HEK293 (cell line): ENCODE data around the gene CYBA.

ENCODE experiments used
- CTCF ChIA-PET: fragments of 350-600 bp; formaldehyde crosslinking; extraction: SDS; loops from one replicate; lab custom pipeline; 2021; ENCODE audit warnings: antibody characterized with exemption; lab: Yijun Ruan, JAX
- POLR2A ChIA-PET: fragments of 300-600 bp; formaldehyde crosslinking; extraction: SDS; loops from one replicate; lab custom pipeline; 2020; ENCODE audit warnings: antibody characterized with exemption, inconsistent platforms; lab: Yijun Ruan, JAX
- H3K27ac ChIP-seq: fragments of 200-500 bp; sonication (Bioruptor generic); 2 replicates; pipeline ENCODE4 v1.5.1; 2014; ENCODE audit warnings: low read depth, low read length, control low read depth, inconsistent platforms; ENCODE audit errors: extremely low read depth
- H3K36me3 ChIP-seq, 2 experiments: fragments of 200-500 bp in 1 of 2; sonication (Bioruptor generic) in 1 of 2; 1 replicate in 1 of 2; 2 replicates in 1 of 2; pipeline ENCODE4 v1.5.1; 2014 to 2017; ENCODE audit warnings: inconsistent platforms in 2 of 2, low read length in 2 of 2; ENCODE audit not compliant: control insufficient read depth in 2 of 2, insufficient read depth in 1 of 2
- H3K4me1 ChIP-seq: fragments of 200-500 bp; sonication (Bioruptor generic); 2 replicates; pipeline ENCODE4 v1.5.1; 2014; ENCODE audit warnings: mild to moderate bottlenecking, low read length, inconsistent platforms; ENCODE audit not compliant: control insufficient read depth, insufficient read depth
- H3K4me3 ChIP-seq: 2 replicates; pipeline ENCODE4 v1.5.1; 2011; ENCODE audit warnings: low read depth, mild to moderate bottlenecking, control low read depth, low read length, moderate library complexity
- H3K9me3 ChIP-seq: fragments of 200-500 bp; sonication (Bioruptor generic); 2 replicates; pipeline ENCODE4 v1.5.1; 2014; ENCODE audit warnings: low read depth, low read length, inconsistent platforms; ENCODE audit not compliant: control insufficient read depth, insufficient read depth
- BCL11A ChIP-seq: fragments of 450-650 bp; formaldehyde crosslinking; IDR thresholded peaks from 2 replicates; pipeline ENCODE4 v1.5.1; 2016; ENCODE audit warnings: low read depth, missing biosample characterization, missing genetic modification characterization
- GLIS1 ChIP-seq: fragments of 450-650 bp; formaldehyde crosslinking; IDR thresholded peaks from 2 replicates; pipeline ENCODE4 v1.5.1; 2016; ENCODE audit warnings: missing biosample characterization, missing genetic modification characterization
- GLIS2 ChIP-seq: fragments of 450-650 bp; formaldehyde crosslinking; IDR thresholded peaks from 2 replicates; pipeline ENCODE4 v1.5.1; 2016; ENCODE audit warnings: missing biosample characterization, missing genetic modification characterization
- MYNN ChIP-seq: fragments of 450-650 bp; formaldehyde crosslinking; IDR thresholded peaks from 2 replicates; pipeline ENCODE4 v1.5.1; 2016; ENCODE audit warnings: missing biosample characterization, missing genetic modification characterization, borderline replicate concordance
- PRDM1 ChIP-seq: fragments of 450-650 bp; formaldehyde crosslinking; IDR thresholded peaks from 2 replicates; pipeline ENCODE4; 2016; ENCODE audit warnings: missing biosample characterization, missing genetic modification characterization
- REPIN1 ChIP-seq: fragments of 450-650 bp; formaldehyde crosslinking; IDR thresholded peaks from 2 replicates; pipeline ENCODE4 v1.5.1; 2017; ENCODE audit warnings: missing biosample characterization, missing genetic modification characterization, low read depth
- ZBTB7A ChIP-seq: fragments of 450-650 bp; formaldehyde crosslinking; IDR thresholded peaks from 2 replicates; pipeline ENCODE4 v1.5.1; 2016; ENCODE audit warnings: low read depth, missing biosample characterization, missing genetic modification characterization
- ZNF155 ChIP-seq: fragments of 450-650 bp; formaldehyde crosslinking; IDR thresholded peaks from 2 replicates; pipeline ENCODE4 v1.5.1; 2016; ENCODE audit warnings: missing biosample characterization, missing genetic modification characterization
- ZNF169 ChIP-seq: fragments of 450-650 bp; formaldehyde crosslinking; IDR thresholded peaks from 2 replicates; pipeline ENCODE4 v1.5.1; 2016; ENCODE audit warnings: missing biosample characterization, missing genetic modification characterization
- ZNF211 ChIP-seq: fragments of 450-650 bp; formaldehyde crosslinking; IDR thresholded peaks from 2 replicates; pipeline ENCODE4 v1.5.1; 2016; ENCODE audit warnings: low read depth, missing biosample characterization, missing genetic modification characterization
- ZNF335 ChIP-seq: fragments of 450-650 bp; formaldehyde crosslinking; conservative IDR thresholded peaks from 2 replicates; pipeline ENCODE4 v1.5.1; 2016; ENCODE audit warnings: missing biosample characterization, missing genetic modification characterization
- ZNF530 ChIP-seq: fragments of 450-650 bp; formaldehyde crosslinking; IDR thresholded peaks from 2 replicates; pipeline ENCODE4 v1.5.1; 2016; ENCODE audit warnings: low read depth, missing biosample characterization, missing genetic modification characterization
- ZNF610 ChIP-seq: fragments of 450-650 bp; formaldehyde crosslinking; IDR thresholded peaks from 2 replicates; pipeline ENCODE4 v1.5.1; 2016; ENCODE audit warnings: missing biosample characterization, missing genetic modification characterization, borderline replicate concordance
- ZNF624 ChIP-seq: fragments of 450-650 bp; formaldehyde crosslinking; IDR thresholded peaks from 2 replicates; pipeline ENCODE4 v1.5.1; 2017; ENCODE audit warnings: missing biosample characterization, missing genetic modification characterization
- ZNF658 ChIP-seq: fragments of 450-650 bp; formaldehyde crosslinking; IDR thresholded peaks from 2 replicates; pipeline ENCODE4; 2016; ENCODE audit warnings: missing biosample characterization, missing genetic modification characterization
- ZNF707 ChIP-seq: fragments of 450-650 bp; formaldehyde crosslinking; IDR thresholded peaks from 2 replicates; pipeline ENCODE4 v1.5.1; 2016; ENCODE audit warnings: missing biosample characterization, missing genetic modification characterization
- ZNF843 ChIP-seq: fragments of 450-650 bp; formaldehyde crosslinking; IDR thresholded peaks from 2 replicates; pipeline ENCODE4 v1.5.1; 2016; ENCODE audit warnings: missing biosample characterization, missing genetic modification characterization
- TF ChIP-seq, protein P1 (sequence below): fragments of 450-650 bp; formaldehyde crosslinking; IDR thresholded peaks from 2 replicates; pipeline ENCODE4 v1.5.1; 2016; ENCODE audit warnings: missing biosample characterization, missing genetic modification characterization
- TF ChIP-seq, protein P2 (sequence below): fragments of 450-650 bp; IDR thresholded peaks from 2 replicates; pipeline ENCODE4 v1.5.1; 2018; ENCODE audit warnings: missing biosample characterization, mild to moderate bottlenecking, missing genetic modification characterization
- TF ChIP-seq, protein P3 (sequence below): fragments of 450-650 bp; formaldehyde crosslinking; IDR thresholded peaks from 2 replicates; pipeline ENCODE4 v1.5.1; 2016; ENCODE audit warnings: missing biosample characterization, missing genetic modification characterization
- TF ChIP-seq, protein P4 (sequence below): fragments of 450-650 bp; formaldehyde crosslinking; IDR thresholded peaks from 2 replicates; pipeline ENCODE4 v1.5.1; 2017; ENCODE audit warnings: missing biosample characterization, missing genetic modification characterization
- TF ChIP-seq, protein P5 (sequence below): IDR thresholded peaks from 2 replicates; pipeline ENCODE4 v1.6.1; 2011; ENCODE audit warnings: mild to moderate bottlenecking, low read depth, low read length, borderline replicate concordance

The CYBA gene

DNA sequence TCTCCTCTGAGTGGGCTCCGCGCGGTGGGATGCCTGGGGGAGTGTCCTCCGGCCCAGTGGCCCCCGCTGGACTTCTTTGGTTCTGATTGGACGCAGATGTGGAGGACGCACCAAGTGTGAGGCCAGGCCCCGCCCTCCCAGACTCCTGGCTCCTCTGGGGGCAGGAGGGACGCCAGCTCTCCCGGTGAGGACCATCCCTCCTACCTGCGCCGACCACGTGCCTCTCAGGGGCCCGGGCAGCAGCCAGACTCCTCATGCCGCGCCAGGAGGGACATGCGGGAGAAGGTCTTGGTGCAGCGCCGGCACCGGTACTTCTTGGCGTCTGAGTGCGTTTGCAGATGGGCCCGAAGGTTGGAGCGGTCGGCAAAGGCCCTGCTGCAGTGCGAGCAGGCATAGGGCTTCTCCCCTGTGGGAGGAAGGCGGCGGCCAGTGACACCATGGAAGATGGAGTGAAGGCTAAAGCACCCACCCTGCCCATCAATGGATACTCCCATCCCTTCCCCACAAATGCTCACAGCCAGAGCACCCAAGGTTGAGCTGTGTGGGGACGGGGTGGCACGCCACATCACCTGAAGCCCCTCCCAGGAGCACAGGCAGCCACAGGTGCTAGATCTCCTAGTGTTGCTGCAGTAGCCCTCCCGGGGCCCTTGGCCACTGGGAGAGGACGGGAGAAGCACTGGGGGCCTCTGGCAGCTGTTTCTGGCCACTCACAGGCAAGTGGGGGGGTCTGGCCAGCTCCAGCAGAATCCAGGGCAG lies 27.5 kb upstream of the CYBA start:
- Histone ChIP-seq H3K4me1 (no peaks in the 10 kb centered on the region), H3K9me3 (no peaks in the 10 kb centered on the region), H3K36me3 (no peaks in the 10 kb centered on the region), H3K27ac (no peak overlapping the region), H3K4me3 (no peak overlapping the region)
- ChIA-PET CTCF (no interaction called here), POLR2A (no interaction called here)
- 0 out of 2 replicates have a peak, but pooled peaks have one; percentile 6 for TF ChIP-seq GLIS1 (tag by site-specific recombination)
- TF ChIP-seq PRDM1: no peak
- TF ChIP-seq REPIN1 (tag by site-specific recombination): no peak

DNA sequence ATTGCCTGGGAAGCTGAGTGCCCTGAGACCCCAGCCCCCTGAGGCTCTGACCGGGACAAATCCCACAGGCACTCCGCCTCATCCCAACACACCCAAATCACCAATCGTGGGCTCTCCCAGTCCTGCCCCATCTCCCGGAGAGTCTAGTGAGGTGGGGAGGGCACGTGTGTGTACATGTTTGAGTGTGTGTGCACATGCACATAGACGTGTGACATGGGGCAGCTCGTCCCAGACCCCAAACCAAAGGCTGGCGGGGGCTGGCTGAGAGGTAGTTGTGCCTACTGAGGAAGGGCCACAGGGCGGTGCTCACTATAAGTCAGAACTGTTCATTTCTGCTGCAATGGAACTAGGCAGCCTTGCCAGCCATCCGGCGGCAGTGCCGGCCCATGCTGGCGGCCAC lies 26.9 kb upstream of the CYBA start:
- H3K27ac ChIP-seq: no peak overlapping the region
- no peak for TF ChIP-seq ZNF335 (tag by site-specific recombination)
- no peaks in the 10 kb centered on the region for H3K4me1 ChIP-seq
- H3K36me3 ChIP-seq: no peaks in the 10 kb centered on the region
- no peaks in the 10 kb centered on the region for H3K9me3 ChIP-seq
- CTCF ChIA-PET: no interaction called here
- POLR2A ChIA-PET: interaction anchor here (1.1 kb wide), 1 partner anchor 15 kb away, joined by 3 read pairs; the partner anchor contains the start of gene MVD
- no peak overlapping the region for H3K4me3 ChIP-seq

DNA sequence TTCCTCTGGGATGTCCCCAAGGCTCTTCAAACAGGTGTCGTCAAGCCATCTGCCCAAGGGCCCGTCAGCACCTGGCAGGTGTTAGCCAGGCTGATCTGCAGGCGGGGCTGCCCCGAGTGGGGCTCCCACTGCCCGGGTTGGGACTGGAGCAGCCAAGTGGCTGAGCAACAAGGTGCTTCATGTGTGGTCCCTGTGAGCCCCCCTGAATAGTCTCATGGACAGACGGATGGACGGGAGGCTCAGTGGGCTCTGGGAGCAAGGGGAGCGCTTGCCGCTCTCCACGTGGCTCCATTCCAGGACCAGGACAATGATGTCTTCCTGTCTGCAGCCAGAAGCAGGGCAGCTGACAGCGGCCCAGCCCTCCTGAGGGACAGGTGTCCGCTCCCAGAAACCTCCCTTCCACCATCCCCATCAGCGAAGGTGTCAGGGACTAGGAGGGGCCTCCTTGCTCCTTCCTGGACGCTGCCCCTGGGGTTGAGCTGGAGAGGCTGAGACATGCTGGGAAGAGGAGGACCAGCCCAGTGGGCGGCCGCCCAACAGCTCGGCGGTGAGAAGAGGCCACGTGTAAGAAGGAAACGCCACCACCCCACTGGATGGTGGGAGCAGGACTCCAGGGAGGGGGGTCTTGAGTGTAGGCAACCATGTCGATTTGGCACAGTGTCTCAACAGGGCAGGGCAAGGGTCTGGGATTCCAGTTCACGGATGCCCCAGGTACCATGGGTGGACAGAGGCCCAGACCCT lies 25.8 kb upstream of the CYBA start:
- CTCF ChIA-PET: no interaction called here
- Histone ChIP-seq H3K9me3 (no peaks in the 10 kb centered on the region), H3K27ac (no peak overlapping the region), H3K4me1 (no peaks in the 10 kb centered on the region), H3K4me3 (no peak overlapping the region), H3K36me3 (no peaks in the 10 kb centered on the region)
- POLR2A ChIA-PET: interaction anchor here (1.1 kb wide), 1 partner anchor 14 kb away, joined by 3 read pairs; the partner anchor contains the start of gene MVD
- TF ChIP-seq, protein P1, sequence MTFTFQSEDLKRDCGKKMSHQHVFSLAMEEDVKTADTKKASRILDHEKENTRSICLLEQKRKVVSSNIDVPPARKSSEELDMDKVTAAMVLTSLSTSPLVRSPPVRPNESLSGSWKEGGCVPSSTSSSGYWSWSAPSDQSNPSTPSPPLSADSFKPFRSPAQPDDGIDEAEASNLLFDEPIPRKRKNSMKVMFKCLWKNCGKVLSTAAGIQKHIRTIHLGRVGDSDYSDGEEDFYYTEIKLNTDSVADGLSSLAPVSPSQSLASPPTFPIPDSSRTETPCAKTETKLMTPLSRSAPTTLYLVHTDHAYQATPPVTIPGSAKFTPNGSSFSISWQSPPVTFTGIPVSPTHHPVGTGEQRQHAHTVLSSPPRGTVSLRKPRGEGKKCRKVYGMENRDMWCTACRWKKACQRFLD (tag by site-specific recombination): no peak
- no peak for TF ChIP-seq MYNN (tag by site-specific recombination)
- TF ChIP-seq ZNF211: no peak
- TF ChIP-seq, protein P2, sequence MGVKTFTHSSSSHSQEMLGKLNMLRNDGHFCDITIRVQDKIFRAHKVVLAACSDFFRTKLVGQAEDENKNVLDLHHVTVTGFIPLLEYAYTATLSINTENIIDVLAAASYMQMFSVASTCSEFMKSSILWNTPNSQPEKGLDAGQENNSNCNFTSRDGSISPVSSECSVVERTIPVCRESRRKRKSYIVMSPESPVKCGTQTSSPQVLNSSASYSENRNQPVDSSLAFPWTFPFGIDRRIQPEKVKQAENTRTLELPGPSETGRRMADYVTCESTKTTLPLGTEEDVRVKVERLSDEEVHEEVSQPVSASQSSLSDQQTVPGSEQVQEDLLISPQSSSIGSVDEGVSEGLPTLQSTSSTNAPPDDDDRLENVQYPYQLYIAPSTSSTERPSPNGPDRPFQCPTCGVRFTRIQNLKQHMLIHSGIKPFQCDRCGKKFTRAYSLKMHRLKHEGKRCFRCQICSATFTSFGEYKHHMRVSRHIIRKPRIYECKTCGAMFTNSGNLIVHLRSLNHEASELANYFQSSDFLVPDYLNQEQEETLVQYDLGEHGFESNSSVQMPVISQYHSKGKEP (tag by site-specific recombination): no peak
- TF ChIP-seq, protein P3, sequence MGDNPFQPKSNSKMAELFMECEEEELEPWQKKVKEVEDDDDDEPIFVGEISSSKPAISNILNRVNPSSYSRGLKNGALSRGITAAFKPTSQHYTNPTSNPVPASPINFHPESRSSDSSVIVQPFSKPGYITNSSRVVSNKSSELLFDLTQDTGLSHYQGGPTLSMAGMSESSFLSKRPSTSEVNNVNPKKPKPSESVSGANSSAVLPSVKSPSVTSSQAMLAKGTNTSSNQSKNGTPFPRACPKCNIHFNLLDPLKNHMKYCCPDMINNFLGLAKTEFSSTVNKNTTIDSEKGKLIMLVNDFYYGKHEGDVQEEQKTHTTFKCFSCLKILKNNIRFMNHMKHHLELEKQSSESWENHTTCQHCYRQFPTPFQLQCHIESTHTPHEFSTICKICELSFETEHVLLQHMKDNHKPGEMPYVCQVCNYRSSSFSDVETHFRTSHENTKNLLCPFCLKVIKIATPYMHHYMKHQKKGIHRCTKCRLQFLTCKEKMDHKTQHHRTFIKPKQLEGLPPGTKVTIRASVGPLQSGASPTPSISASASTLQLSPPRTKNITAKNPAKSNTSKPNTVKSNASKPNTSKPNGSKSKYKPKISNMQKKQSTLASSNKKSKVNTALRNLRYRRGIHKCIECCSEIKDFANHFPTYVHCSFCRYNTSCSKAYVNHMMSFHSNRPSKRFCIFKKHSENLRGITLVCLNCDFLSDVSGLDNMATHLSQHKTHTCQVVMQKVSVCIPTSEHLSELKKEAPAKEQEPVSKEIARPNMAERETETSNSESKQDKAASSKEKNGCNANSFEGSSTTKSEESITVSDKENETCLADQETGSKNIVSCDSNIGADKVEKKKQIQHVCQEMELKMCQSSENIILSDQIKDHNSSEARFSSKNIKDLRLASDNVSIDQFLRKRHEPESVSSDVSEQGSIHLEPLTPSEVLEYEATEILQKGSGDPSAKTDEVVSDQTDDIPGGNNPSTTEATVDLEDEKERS: no peak
- TF ChIP-seq, protein P4, sequence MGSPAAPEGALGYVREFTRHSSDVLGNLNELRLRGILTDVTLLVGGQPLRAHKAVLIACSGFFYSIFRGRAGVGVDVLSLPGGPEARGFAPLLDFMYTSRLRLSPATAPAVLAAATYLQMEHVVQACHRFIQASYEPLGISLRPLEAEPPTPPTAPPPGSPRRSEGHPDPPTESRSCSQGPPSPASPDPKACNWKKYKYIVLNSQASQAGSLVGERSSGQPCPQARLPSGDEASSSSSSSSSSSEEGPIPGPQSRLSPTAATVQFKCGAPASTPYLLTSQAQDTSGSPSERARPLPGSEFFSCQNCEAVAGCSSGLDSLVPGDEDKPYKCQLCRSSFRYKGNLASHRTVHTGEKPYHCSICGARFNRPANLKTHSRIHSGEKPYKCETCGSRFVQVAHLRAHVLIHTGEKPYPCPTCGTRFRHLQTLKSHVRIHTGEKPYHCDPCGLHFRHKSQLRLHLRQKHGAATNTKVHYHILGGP (tag by site-specific recombination): no peak
- no peak for TF ChIP-seq ZNF169
- no peak for TF ChIP-seq ZNF610 (tag by site-specific recombination)
- TF ChIP-seq, protein P5, sequence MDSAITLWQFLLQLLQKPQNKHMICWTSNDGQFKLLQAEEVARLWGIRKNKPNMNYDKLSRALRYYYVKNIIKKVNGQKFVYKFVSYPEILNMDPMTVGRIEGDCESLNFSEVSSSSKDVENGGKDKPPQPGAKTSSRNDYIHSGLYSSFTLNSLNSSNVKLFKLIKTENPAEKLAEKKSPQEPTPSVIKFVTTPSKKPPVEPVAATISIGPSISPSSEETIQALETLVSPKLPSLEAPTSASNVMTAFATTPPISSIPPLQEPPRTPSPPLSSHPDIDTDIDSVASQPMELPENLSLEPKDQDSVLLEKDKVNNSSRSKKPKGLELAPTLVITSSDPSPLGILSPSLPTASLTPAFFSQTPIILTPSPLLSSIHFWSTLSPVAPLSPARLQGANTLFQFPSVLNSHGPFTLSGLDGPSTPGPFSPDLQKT: no peak
- no peak for TF ChIP-seq ZNF624 (tag by site-specific recombination)
- TF ChIP-seq ZNF843 (tag by site-specific recombination): no peak
- TF ChIP-seq ZNF530 (tag by site-specific recombination): no peak
- no peak for TF ChIP-seq ZNF707
- no peak for TF ChIP-seq GLIS1 (tag by site-specific recombination)
- TF ChIP-seq BCL11A: no peak
- TF ChIP-seq ZBTB7A: no peak
- TF ChIP-seq GLIS2 (tag by site-specific recombination): no peak
- no peak for TF ChIP-seq ZNF658 (tag by site-specific recombination)
- no peak for TF ChIP-seq ZNF155
